Heart left ventricle (tissue), 13 donors: ENCODE data around the gene IQUB.

ENCODE experiments used
- POLR2A ChIP-seq, 2 donors: fragments of 450-650 bp; IDR thresholded peaks; one replicate each; pipeline ENCODE4 v1.6.1; 2017; ENCODE audit warnings: antibody characterized with exemption in 2 of 2, mild to moderate bottlenecking in 2 of 2, moderate library complexity in 2 of 2
- TF ChIP-seq, protein P1 (sequence below), 12 donors: fragments of 200-600 bp; sonication (generic) in 4 of 12; IDR thresholded peaks; one replicate each; pipeline versions ENCODE4 v1.5.0 to v1.8.0; 2018 to 2022; ENCODE audit warnings: antibody characterized with exemption in 12 of 12, mild to moderate bottlenecking in 5 of 12
- donor health status: ischemic (EF 13 %, LVEDD 7.1; RV severe dilation, severe dysfunction).
- donor health status: DM: no; HTN: yes; CAD: no.
- donor health status: DM: no; HTN: no; CAD: no.
- donor health status: ischemic (EF 25% LVEDD 6.9; RV normal size, moderate dysfunction).
- donor health status: ischemic (EF 25% LVEDD 5.7; RV mildly dilated, moderate dysfunction).
- donor health status: ischemic (EF 35%, LVEDD 5.7; RV mildly dilated, moderate dysfunction).
- donor health status: nonischemic (EF 11% LVEDD 7.7; RV severe dilation, severe dysfunction).
- donor health status: DM: yes; HTN: yes; CAD: no.
- donor health status: PGD.
- donor health status: ischemic (EF 29% LVEDD 5.4; RV normal size, mild dysfunction).
- donor health status: nonischemic (EF 23%, LVEDD 6.1; RV moderate dilation, normal function).

DNA sequence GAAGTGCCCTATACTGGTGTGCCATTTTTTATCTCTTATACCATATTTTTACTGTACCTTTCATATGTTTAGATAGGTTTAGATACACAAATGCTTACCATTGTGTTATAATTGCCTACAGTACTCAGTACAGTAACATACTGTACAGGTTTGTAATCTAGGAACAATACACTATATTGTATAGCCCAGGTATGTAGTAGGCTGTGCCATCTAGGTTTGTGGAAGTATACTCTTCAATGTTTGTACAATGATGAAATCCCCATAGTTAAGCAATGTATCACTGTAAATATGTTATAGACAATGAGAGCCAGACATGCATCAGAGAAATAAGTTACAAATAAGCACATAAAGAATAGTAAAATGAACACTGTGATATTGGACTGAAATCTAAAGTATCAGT, 109.1 kb downstream of the IQUB start:
- no peak for TF ChIP-seq POLR2A (IDR thresholded peaks at IDR 0.05)
- TF ChIP-seq, protein P1, sequence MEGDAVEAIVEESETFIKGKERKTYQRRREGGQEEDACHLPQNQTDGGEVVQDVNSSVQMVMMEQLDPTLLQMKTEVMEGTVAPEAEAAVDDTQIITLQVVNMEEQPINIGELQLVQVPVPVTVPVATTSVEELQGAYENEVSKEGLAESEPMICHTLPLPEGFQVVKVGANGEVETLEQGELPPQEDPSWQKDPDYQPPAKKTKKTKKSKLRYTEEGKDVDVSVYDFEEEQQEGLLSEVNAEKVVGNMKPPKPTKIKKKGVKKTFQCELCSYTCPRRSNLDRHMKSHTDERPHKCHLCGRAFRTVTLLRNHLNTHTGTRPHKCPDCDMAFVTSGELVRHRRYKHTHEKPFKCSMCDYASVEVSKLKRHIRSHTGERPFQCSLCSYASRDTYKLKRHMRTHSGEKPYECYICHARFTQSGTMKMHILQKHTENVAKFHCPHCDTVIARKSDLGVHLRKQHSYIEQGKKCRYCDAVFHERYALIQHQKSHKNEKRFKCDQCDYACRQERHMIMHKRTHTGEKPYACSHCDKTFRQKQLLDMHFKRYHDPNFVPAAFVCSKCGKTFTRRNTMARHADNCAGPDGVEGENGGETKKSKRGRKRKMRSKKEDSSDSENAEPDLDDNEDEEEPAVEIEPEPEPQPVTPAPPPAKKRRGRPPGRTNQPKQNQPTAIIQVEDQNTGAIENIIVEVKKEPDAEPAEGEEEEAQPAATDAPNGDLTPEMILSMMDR (IDR thresholded peaks at IDR 0.05): no peak
